Testis (tissue), 3 donors: ENCODE measurements around the gene SKOR2. TPM values are rescaled to one million over a fixed set of nuclear protein-coding genes. Genes with fewer than 3 reads are reported as not detected.

Experiments
- DNase-seq: peaks from one replicate; pipeline ENCODE4 v3.0.0-alpha.2; 2019
- H3K27ac ChIP-seq, 2 donors: fragments of 200-600 bp; sonication (generic); one replicate each; pipeline ENCODE4 v1.5.1; 2019
- H3K27me3 ChIP-seq: fragments of 200-600 bp; sonication (generic); one replicate; pipeline ENCODE4 v1.5.1; 2019
- H3K36me3 ChIP-seq: fragments of 200-600 bp; sonication (generic); one replicate; pipeline ENCODE4 v1.5.1; 2017; ENCODE audit warnings: low read depth; ENCODE audit errors: missing control alignments
- H3K4me1 ChIP-seq: fragments of 200-600 bp; sonication (generic); one replicate; pipeline ENCODE4 v1.5.1; 2019
- H3K4me3 ChIP-seq, 2 donors: fragments of 200-600 bp; sonication (generic); one replicate each; pipeline ENCODE4 v1.5.1; 2017 to 2019
- H3K9me3 ChIP-seq: fragments of 200-600 bp; sonication (generic); one replicate; pipeline ENCODE4 v1.5.1; 2017
- CTCF ChIP-seq, 3 experiments: fragments of 450-650 bp in 2 of 3; fragments of 200-600 bp in 1 of 3; sonication (generic) in 1 of 3; IDR thresholded peaks; one replicate each; pipeline ENCODE4 v1.5.1; 2016 to 2019; ENCODE audit warnings: antibody characterized with exemption in 3 of 3, mild to moderate bottlenecking in 2 of 3, moderate library complexity in 1 of 3
- POLR2A ChIP-seq: fragments of 450-650 bp; IDR thresholded peaks from one replicate; pipeline ENCODE4 v1.6.1; 2017; ENCODE audit warnings: antibody characterized with exemption, mild to moderate bottlenecking, moderate library complexity
- WGBS, 2 donors: methylation state at CpG; one replicate each; pipeline ENCODE4 v1.1.5; 2018; 5-methylcytosine and 5-hydroxymethylcytosine counted together
- intact Hi-C: fragments of 100-400 bp; cut with DNase I; formaldehyde crosslinking; loops from one replicate; pipeline ENCODE4 v1.15.1; 2023; ENCODE audit warnings: low total_unique reads
- polyA plus RNA-seq: library from polyadenylated mRNA; stranded (reverse); fragments of 350-450 nt; fragmentation: Illumina TruSeq; extraction: RNeasy Lipid Tissue Mini Kit (QIAGEN cat#74804); gene quantifications from one replicate; pipeline ENCODE4 v1.2.3, GENCODE V29; 2014; ENCODE audit warnings: low read depth, low replicate concordance; ENCODE audit not compliant: insufficient read depth
- total RNA-seq, 2 donors: library from RNA; depleted of rRNA; stranded (reverse); fragments of >200 nt; gene quantifications; one replicate each; pipeline ENCODE4 v1.2.3, GENCODE V29; 2016

SKOR2 gene
- total and polyA plus RNA-seq, 3 donors from 2014 or later, result 0.43 to 1.4 (median 0.59) TPM

- intact Hi-C loops, result no loop called here
- no peaks in the 10 kb centered on the region for H3K9me3 ChIP-seq
- no peaks in the 10 kb centered on the region for H3K4me1 ChIP-seq
- no peaks in the 10 kb centered on the region for H3K36me3 ChIP-seq
- no peaks in the 10 kb centered on the region for H3K27me3 ChIP-seq
- TF ChIP-seq POLR2A (no peak), CTCF (IDR thresholded peaks at IDR 0.05) (no peak)
- WGBS, 2 donors, result 77 to 82% methylated on average over 4 of the region's 4 CpGs
- no peak for DNase-seq
- H3K4me3 ChIP-seq, result no peak overlapping the region
- no peak overlapping the region for H3K27ac ChIP-seq
These were observed 16.4 kb downstream of the SKOR2 start for GRCh38 chr18:47235096-47235495.

DNA sequence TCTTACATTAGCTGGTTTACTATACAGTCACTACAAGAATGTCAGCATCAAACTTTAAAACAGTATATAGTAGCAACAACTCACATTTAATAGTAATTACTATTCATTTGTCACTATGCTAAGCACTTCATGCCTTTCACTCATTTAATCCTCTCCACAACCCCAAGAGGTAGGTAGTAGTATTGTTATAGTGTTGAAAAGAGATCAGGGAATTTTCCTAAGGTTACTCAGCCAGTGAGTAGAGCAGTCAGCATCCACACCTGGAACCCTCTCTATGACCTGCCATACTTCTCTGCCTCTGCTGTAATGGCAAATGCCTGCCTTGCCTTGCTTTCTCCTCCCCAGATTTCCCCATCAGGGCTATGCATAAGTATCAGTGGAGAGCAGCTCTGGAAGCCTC, 24.8 kb downstream of the SKOR2 start:
- no peak for DNase-seq
- Histone ChIP-seq H3K4me3 (no peak overlapping the region), H3K4me1 (no peaks in the 10 kb centered on the region), H3K9me3 (no peaks in the 10 kb centered on the region), H3K36me3 (no peaks in the 10 kb centered on the region), H3K27me3 (no peaks in the 10 kb centered on the region), H3K27ac (no peak overlapping the region)
- TF ChIP-seq CTCF (IDR thresholded peaks at IDR 0.05) (no peak), POLR2A (no peak)
- intact Hi-C loops, result no loop called here

GRCh38 chr18:47215554-47216138, 35.8 kb downstream of the SKOR2 start:
- Histone ChIP-seq H3K4me3 (no peak overlapping the region), H3K27ac (no peak overlapping the region), H3K9me3 (no peaks in the 10 kb centered on the region), H3K27me3 (no peaks in the 10 kb centered on the region), H3K4me1 (no peaks in the 10 kb centered on the region), H3K36me3 (no peaks in the 10 kb centered on the region)
- DNase-seq, result peak; percentile 28
- intact Hi-C loops, result loop anchor here (10.0 kb wide), 1 partner anchor 529 kb away; no protein-coding TSS in a partner anchor
- TF ChIP-seq POLR2A (no peak), CTCF (IDR thresholded peaks at IDR 0.05) (peak in 2 of 3 experiments; percentile 28 to 40)
- WGBS, 2 donors, result 12 to 15% methylated on average over 5 of the region's 5 CpGs

- Histone ChIP-seq H3K4me3 (no peak overlapping the region), H3K27me3 (no peaks in the 10 kb centered on the region), H3K36me3 (no peaks in the 10 kb centered on the region), H3K27ac (no peak overlapping the region), H3K9me3 (no peaks in the 10 kb centered on the region), H3K4me1 (no peaks in the 10 kb centered on the region)
- no peak for DNase-seq
- TF ChIP-seq POLR2A, result no peak
- 78 to 83% methylated on average over 1 of the region's 1 CpG for WGBS, 2 donors
- intact Hi-C loops, result no loop called here
These were observed 42.3 kb downstream of the SKOR2 start for GRCh38 chr18:47209171-47209570.

GRCh38 chr18:47206945-47207637, 44.4 kb downstream of the SKOR2 start:
- no peak for TF ChIP-seq POLR2A
- TF ChIP-seq CTCF (IDR thresholded peaks at IDR 0.05), result no peak
- intact Hi-C loops, result no loop called here
- Histone ChIP-seq H3K4me1 (no peaks in the 10 kb centered on the region), H3K4me3 (no peak overlapping the region), H3K36me3 (no peaks in the 10 kb centered on the region), H3K9me3 (no peaks in the 10 kb centered on the region), H3K27ac (no peak overlapping the region), H3K27me3 (no peaks in the 10 kb centered on the region)
- 65 to 75% methylated on average over 2 of the region's 2 CpGs for WGBS, 2 donors
- no peak for DNase-seq
